ENCODE data around the gene TEF. TPM values are rescaled to one million over a fixed set of nuclear protein-coding genes. Genes with fewer than 3 reads are reported as not detected.
A peak's percentile ranks its signal among the peaks of the same experiment; 100 is the strongest.

Gene TEF
- total RNA-seq, 2 experiments from 2014 or later, result 6.8 to 7.0 TPM

- ChIA-PET CTCF (ENCODE audit: unreplicated experiment) (no interaction called here), POLR2A (no interaction called here)
- Histone ChIP-seq H3K79me2 (ENCODE audit: insufficient read depth, low read depth, low read length) (no peaks in the 10 kb centered on the region), H3K4me1 (ENCODE audit: insufficient read depth, low read length, poor library complexity, severe bottlenecking) (no peaks in the 10 kb centered on the region), H4K20me1 (ENCODE audit: insufficient read depth, low read length) (no peaks in the 10 kb centered on the region; the same call in 1 of the 2 replicates), H3K4me3 (ENCODE audit: low read depth, low read length, poor library complexity, severe bottlenecking) (no peak overlapping the region), H3K4me2 (ENCODE audit: low read length) (no peak overlapping the region), H3K27ac (ENCODE audit: low read depth, low read length, poor library complexity, severe bottlenecking) (no peak overlapping the region), H3K36me3 (ENCODE audit: insufficient read depth, low read length) (no peaks in the 10 kb centered on the region), H2AFZ (ENCODE audit: low read length) (no peak overlapping the region), H3K9me3 (ENCODE audit: low read length) (no peaks in the 10 kb centered on the region), H3K9me2 (ENCODE audit: insufficient read depth, low read length) (no peaks in the 10 kb centered on the region)
- TF ChIP-seq CTCF (conservative IDR thresholded peaks at IDR 0.05; ENCODE audit: low read length), result peak; percentile 28; the same call in 1 of the 2 replicates
- no peak for TF ChIP-seq EZH2phosphoT487 (IDR thresholded peaks at IDR 0.05; ENCODE audit: borderline replicate concordance, low read depth, low read length)
- no TSS peak for BruUV-seq (replicated peaks)
- intact Hi-C loops (cut with micrococcal nuclease; ENCODE audit: unreplicated experiment), result no loop called here
- no peak for DNase-seq (ENCODE audit: low spot score)
Measured at GRCh38 chr22:41369424-41369745, 12.4 kb upstream of the TEF start.

- no peaks in the 10 kb centered on the region for H3K9me3 ChIP-seq (ENCODE audit: low read length)
- H3K27ac ChIP-seq (ENCODE audit: low read depth, low read length, poor library complexity, severe bottlenecking), result no peak overlapping the region
- intact Hi-C loops (cut with micrococcal nuclease; ENCODE audit: unreplicated experiment), result no loop called here
- no peaks in the 10 kb centered on the region for H3K9me2 ChIP-seq (ENCODE audit: insufficient read depth, low read length)
- no peak for DNase-seq (ENCODE audit: low spot score)
- H3K36me3 ChIP-seq (ENCODE audit: insufficient read depth, low read length), result no peaks in the 10 kb centered on the region
- no peaks in the 10 kb centered on the region; the same call in 1 of the 2 replicates for H4K20me1 ChIP-seq (ENCODE audit: insufficient read depth, low read length)
- BruUV-seq (replicated peaks), result no TSS peak
- TF ChIP-seq CTCF (conservative IDR thresholded peaks at IDR 0.05; ENCODE audit: low read length) (no peak), EZH2phosphoT487 (IDR thresholded peaks at IDR 0.05; ENCODE audit: borderline replicate concordance, low read depth, low read length) (no peak)
- no peaks in the 10 kb centered on the region for H3K4me1 ChIP-seq (ENCODE audit: insufficient read depth, low read length, poor library complexity, severe bottlenecking)
- POLR2A ChIA-PET, result no interaction called here
- H3K4me3 ChIP-seq (ENCODE audit: low read depth, low read length, poor library complexity, severe bottlenecking), result no peak overlapping the region
- no peak overlapping the region for H2AFZ ChIP-seq (ENCODE audit: low read length)
- H3K79me2 ChIP-seq (ENCODE audit: insufficient read depth, low read depth, low read length), result no peaks in the 10 kb centered on the region
- CTCF ChIA-PET (ENCODE audit: unreplicated experiment), result no interaction called here
- no peak overlapping the region for H3K4me2 ChIP-seq (ENCODE audit: low read length)
Measured at GRCh38 chr22:41369837-41370236, 11.9 kb upstream of the TEF start.

- CTCF ChIA-PET (ENCODE audit: unreplicated experiment), result no interaction called here
- no TSS peak for BruUV-seq (replicated peaks)
- intact Hi-C loops (cut with micrococcal nuclease; ENCODE audit: unreplicated experiment), result no loop called here
Measured at GRCh38 chr22:41377846-41378245, 3.9 kb upstream of the TEF start.

More at GRCh38 chr22:41377846-41378245, 3.9 kb upstream of the TEF start:
- DNase-seq (ENCODE audit: low spot score), result no peak
- no peak overlapping the region for H3K4me3 ChIP-seq (ENCODE audit: low read depth, low read length, poor library complexity, severe bottlenecking)
- no peak overlapping the region for H3K4me2 ChIP-seq (ENCODE audit: low read length)
- H2AFZ ChIP-seq (ENCODE audit: low read length), result no peak overlapping the region
- H3K9me3 ChIP-seq (ENCODE audit: low read length), result no peaks in the 10 kb centered on the region
- no peaks in the 10 kb centered on the region for H3K36me3 ChIP-seq (ENCODE audit: insufficient read depth, low read length)
- H3K4me1 ChIP-seq (ENCODE audit: insufficient read depth, low read length, poor library complexity, severe bottlenecking), result peaks cover 14% of the 10 kb centered on the region
- no peak overlapping the region for H3K27ac ChIP-seq (ENCODE audit: low read depth, low read length, poor library complexity, severe bottlenecking)
- no peak for TF ChIP-seq EZH2phosphoT487 (IDR thresholded peaks at IDR 0.05; ENCODE audit: borderline replicate concordance, low read depth, low read length)
- TF ChIP-seq CTCF (conservative IDR thresholded peaks at IDR 0.05; ENCODE audit: low read length), result no peak
- no peaks in the 10 kb centered on the region for H3K79me2 ChIP-seq (ENCODE audit: insufficient read depth, low read depth, low read length)
- H4K20me1 ChIP-seq (ENCODE audit: insufficient read depth, low read length), result no peaks in the 10 kb centered on the region
- no peaks in the 10 kb centered on the region for H3K9me2 ChIP-seq (ENCODE audit: insufficient read depth, low read length)
- POLR2A ChIA-PET, result interaction anchor here (0.6 to 0.8 kb wide), 3 partner anchors 128 to 225 kb away, joined by 3 to 5 read pairs (median 4); no protein-coding TSS in a partner anchor
